Lower leg skin (tissue), 3 donors: ENCODE results near the gene SLC16A3.

Experiments used
- CTCF ChIP-seq, 3 donors: fragments of 450-650 bp; IDR thresholded peaks; one replicate each; pipeline ENCODE4 v1.5.1; 2016; ENCODE audit warnings: antibody characterized with exemption in 3 of 3, mild to moderate bottlenecking in 3 of 3, moderate library complexity in 2 of 3
- POLR2A ChIP-seq, 2 donors: fragments of 450-650 bp; IDR thresholded peaks; one replicate each; pipeline ENCODE4 v1.6.1; 2016 to 2017; ENCODE audit warnings: antibody characterized with exemption in 2 of 2, mild to moderate bottlenecking in 1 of 2, moderate library complexity in 1 of 2

GRCh38 chr17:82222816-82223215 is 6.0 kb upstream of the SLC16A3 start:
- TF ChIP-seq CTCF (IDR thresholded peaks at IDR 0.05) (no peak), POLR2A (IDR thresholded peaks at IDR 0.05) (no peak)
